Panc1 (cell line): ENCODE results near the gene NTM. TPM values are rescaled to one million over a fixed set of nuclear protein-coding genes. Genes with fewer than 3 reads are reported as not detected.

Experiments used
- ATAC-seq: fragments of 200-7000 bp; cut with Tn5 transposase; 2 replicates; pipeline ENCODE4 v1.9.1; 2020; ENCODE audit warnings: mild to moderate bottlenecking, moderate library complexity
- BruUV-seq: library from RNA; stranded (reverse); fragments of 400-500 nt; replicated peaks from 2 replicates; lab custom pipeline; 2021; lab: Mats Ljungman, UMichigan
- CTCF ChIA-PET: fragments of 300-600 bp; sonication (Branson Sonifier 250); formaldehyde crosslinking; loops from one replicate; lab custom pipeline; 2022; ENCODE audit warnings: antibody characterized with exemption; lab: Charles Lee
- POLR2A ChIA-PET: fragments of 300-600 bp; sonication (Branson Sonifier 250); formaldehyde crosslinking; loops from one replicate; lab custom pipeline; 2022; ENCODE audit warnings: antibody characterized with exemption; lab: Charles Lee
- DNase-seq: peaks from one replicate; pipeline ENCODE4 v3.0.0-alpha.2; 2010; ENCODE audit warnings: low read depth, low spot score
- H3K27ac ChIP-seq: 2 replicates; pipeline ENCODE4 v1.5.1; 2011; ENCODE audit warnings: mild to moderate bottlenecking, low read length, inconsistent platforms
- H3K27me3 ChIP-seq: fragments of 200-500 bp; sonication (Bioruptor generic); 2 replicates; pipeline ENCODE4 v1.6.0; 2014; ENCODE audit warnings: low read length, inconsistent platforms; ENCODE audit not compliant: control insufficient read depth, insufficient read depth
- H3K36me3 ChIP-seq: fragments of 200-500 bp; sonication (Bioruptor generic); 2 replicates; pipeline ENCODE4 v1.5.1; 2014; ENCODE audit warnings: inconsistent platforms, mild to moderate bottlenecking, low read length, moderate library complexity; ENCODE audit not compliant: control insufficient read depth, insufficient read depth
- H3K4me1 ChIP-seq: 2 replicates; pipeline ENCODE4 v1.5.1; 2011; ENCODE audit warnings: inconsistent platforms, mild to moderate bottlenecking, low read length, moderate library complexity; ENCODE audit not compliant: control insufficient read depth, insufficient read depth
- H3K4me3 ChIP-seq, 2 experiments: 2 replicates each; pipeline ENCODE4 v1.5.1; 2011 to 2012; ENCODE audit warnings: low read depth in 2 of 2, low read length in 2 of 2, mild to moderate bottlenecking in 2 of 2, inconsistent platforms in 1 of 2, moderate library complexity in 1 of 2
- H3K9me3 ChIP-seq: fragments of 200-500 bp; sonication (Bioruptor generic); 2 replicates; pipeline ENCODE4 v1.5.1; 2014; ENCODE audit warnings: low read depth, mild to moderate bottlenecking, inconsistent platforms, low read length, moderate library complexity; ENCODE audit not compliant: control insufficient read depth, insufficient read depth
- POLR2AphosphoS5 ChIP-seq: IDR thresholded peaks from 2 replicates; pipeline ENCODE4 v1.6.1; 2012; ENCODE audit warnings: mild to moderate bottlenecking, low read depth, low read length, moderate library complexity
- SIN3A ChIP-seq: IDR thresholded peaks from 2 replicates; pipeline ENCODE4 v1.6.1; 2012; ENCODE audit warnings: low read depth, mild to moderate bottlenecking, low read length, moderate library complexity, borderline replicate concordance; ENCODE audit not compliant: insufficient read depth
- TCF7L2 ChIP-seq: IDR thresholded peaks from 2 replicates; pipeline ENCODE4 v1.6.1; 2011; ENCODE audit warnings: mild to moderate bottlenecking, low read depth, low read length, inconsistent platforms
- in situ Hi-C: cut with HindIII; loops from 2 replicates; pipeline ENCODE4 v1.10.0; 2016; ENCODE audit warnings: low sequenced_read_pairs, low pct_unique_long_range_greater_than_20kb
- intact Hi-C: fragments of 100-400 bp; cut with micrococcal nuclease; formaldehyde crosslinking; loops from one replicate; pipeline ENCODE4 v1.10.0; 2022; ENCODE audit not compliant: unreplicated experiment
- total RNA-seq: library from RNA; stranded (reverse); gene quantifications from one replicate; pipeline ENCODE4 v1.2.1, GENCODE V29; 2021; ENCODE audit not compliant: unreplicated experiment
- TF ChIP-seq, protein P1 (sequence below): fragments of 450-650 bp; IDR thresholded peaks from 2 replicates; pipeline ENCODE4 v1.5.1; 2017; ENCODE audit warnings: mild to moderate bottlenecking
- TF ChIP-seq, protein P2 (sequence below), 2 experiments: IDR thresholded peaks; 2 replicates each; pipeline ENCODE4 v1.6.1; 2011 to 2012; ENCODE audit warnings: low read depth in 2 of 2, control low read depth in 1 of 2, low read length in 1 of 2, mild to moderate bottlenecking in 1 of 2, moderate library complexity in 1 of 2; ENCODE audit not compliant: insufficient read depth in 1 of 2

NTM gene
- total RNA-seq, 1 experiment from 2014 or later: 0.10 TPM

- CTCF ChIA-PET: no interaction called here
- POLR2A ChIA-PET: no interaction called here
Observed at GRCh38 chr11:132147464-132147863, 777.0 kb downstream of the NTM start.

DNA sequence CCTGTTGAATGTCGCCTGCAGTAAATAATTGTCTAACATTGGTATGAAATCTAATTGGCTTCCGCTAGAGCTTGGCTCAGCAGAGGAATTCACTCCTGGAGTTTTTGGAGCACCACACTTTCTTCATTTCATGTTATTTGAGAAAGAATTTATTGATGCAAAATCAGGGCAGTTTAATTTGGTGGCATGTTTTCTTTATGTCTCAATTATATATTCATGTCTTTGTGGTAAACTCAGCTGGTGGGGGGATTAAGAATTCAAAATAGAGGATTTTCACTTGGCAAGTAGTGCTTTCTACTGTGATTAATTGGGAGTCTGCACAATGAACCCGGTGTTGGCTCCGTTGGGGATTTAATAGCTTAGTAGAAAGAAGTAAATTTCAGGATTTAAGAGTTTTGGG, 784.4 kb downstream of the NTM start:
- ATAC-seq (no peak), DNase-seq (no peak)
- TF ChIP-seq, protein P1, sequence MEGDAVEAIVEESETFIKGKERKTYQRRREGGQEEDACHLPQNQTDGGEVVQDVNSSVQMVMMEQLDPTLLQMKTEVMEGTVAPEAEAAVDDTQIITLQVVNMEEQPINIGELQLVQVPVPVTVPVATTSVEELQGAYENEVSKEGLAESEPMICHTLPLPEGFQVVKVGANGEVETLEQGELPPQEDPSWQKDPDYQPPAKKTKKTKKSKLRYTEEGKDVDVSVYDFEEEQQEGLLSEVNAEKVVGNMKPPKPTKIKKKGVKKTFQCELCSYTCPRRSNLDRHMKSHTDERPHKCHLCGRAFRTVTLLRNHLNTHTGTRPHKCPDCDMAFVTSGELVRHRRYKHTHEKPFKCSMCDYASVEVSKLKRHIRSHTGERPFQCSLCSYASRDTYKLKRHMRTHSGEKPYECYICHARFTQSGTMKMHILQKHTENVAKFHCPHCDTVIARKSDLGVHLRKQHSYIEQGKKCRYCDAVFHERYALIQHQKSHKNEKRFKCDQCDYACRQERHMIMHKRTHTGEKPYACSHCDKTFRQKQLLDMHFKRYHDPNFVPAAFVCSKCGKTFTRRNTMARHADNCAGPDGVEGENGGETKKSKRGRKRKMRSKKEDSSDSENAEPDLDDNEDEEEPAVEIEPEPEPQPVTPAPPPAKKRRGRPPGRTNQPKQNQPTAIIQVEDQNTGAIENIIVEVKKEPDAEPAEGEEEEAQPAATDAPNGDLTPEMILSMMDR: no peak
- TF ChIP-seq POLR2AphosphoS5: no peak
- Histone ChIP-seq H3K27ac (no peak overlapping the region), H3K9me3 (no peaks in the 10 kb centered on the region), H3K4me3 (no peak overlapping the region), H3K4me1 (no peaks in the 10 kb centered on the region), H3K36me3 (no peaks in the 10 kb centered on the region), H3K27me3 (no peaks in the 10 kb centered on the region)
- in situ Hi-C loops (no loop called here), intact Hi-C loops (loop anchor here (10.0 kb wide), 1 partner anchor 410 kb away; no protein-coding TSS in a partner anchor)
- BruUV-seq: no TSS peak
- ChIA-PET POLR2A (no interaction called here), CTCF (no interaction called here)

More at GRCh38 chr11:132147464-132147863, 777.0 kb downstream of the NTM start:
- no peaks in the 10 kb centered on the region for H3K9me3 ChIP-seq
- TF ChIP-seq, protein P1: no peak
- no peak for TF ChIP-seq TCF7L2
- TF ChIP-seq, protein P2, sequence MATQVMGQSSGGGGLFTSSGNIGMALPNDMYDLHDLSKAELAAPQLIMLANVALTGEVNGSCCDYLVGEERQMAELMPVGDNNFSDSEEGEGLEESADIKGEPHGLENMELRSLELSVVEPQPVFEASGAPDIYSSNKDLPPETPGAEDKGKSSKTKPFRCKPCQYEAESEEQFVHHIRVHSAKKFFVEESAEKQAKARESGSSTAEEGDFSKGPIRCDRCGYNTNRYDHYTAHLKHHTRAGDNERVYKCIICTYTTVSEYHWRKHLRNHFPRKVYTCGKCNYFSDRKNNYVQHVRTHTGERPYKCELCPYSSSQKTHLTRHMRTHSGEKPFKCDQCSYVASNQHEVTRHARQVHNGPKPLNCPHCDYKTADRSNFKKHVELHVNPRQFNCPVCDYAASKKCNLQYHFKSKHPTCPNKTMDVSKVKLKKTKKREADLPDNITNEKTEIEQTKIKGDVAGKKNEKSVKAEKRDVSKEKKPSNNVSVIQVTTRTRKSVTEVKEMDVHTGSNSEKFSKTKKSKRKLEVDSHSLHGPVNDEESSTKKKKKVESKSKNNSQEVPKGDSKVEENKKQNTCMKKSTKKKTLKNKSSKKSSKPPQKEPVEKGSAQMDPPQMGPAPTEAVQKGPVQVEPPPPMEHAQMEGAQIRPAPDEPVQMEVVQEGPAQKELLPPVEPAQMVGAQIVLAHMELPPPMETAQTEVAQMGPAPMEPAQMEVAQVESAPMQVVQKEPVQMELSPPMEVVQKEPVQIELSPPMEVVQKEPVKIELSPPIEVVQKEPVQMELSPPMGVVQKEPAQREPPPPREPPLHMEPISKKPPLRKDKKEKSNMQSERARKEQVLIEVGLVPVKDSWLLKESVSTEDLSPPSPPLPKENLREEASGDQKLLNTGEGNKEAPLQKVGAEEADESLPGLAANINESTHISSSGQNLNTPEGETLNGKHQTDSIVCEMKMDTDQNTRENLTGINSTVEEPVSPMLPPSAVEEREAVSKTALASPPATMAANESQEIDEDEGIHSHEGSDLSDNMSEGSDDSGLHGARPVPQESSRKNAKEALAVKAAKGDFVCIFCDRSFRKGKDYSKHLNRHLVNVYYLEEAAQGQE (IDR thresholded peaks at IDR 0.05; ENCODE audit: insufficient read depth in 1 of 2, low read depth in 2 of 2, low read length in 1 of 2): no peak
- TF ChIP-seq POLR2AphosphoS5: no peak
- no peak for TF ChIP-seq SIN3A
- H3K27ac ChIP-seq: no peak overlapping the region
- H3K4me3 ChIP-seq: no peak overlapping the region
- no peaks in the 10 kb centered on the region for H3K27me3 ChIP-seq
- intact Hi-C loops: no loop called here
- BruUV-seq: no TSS peak
- H3K4me1 ChIP-seq: no peaks in the 10 kb centered on the region
- DNase-seq: no peak
- ATAC-seq: no peak
- H3K36me3 ChIP-seq: no peaks in the 10 kb centered on the region
- in situ Hi-C loops: no loop called here
